ENCODE measurements around the gene ZNF292. TPM values are rescaled to one million over a fixed set of nuclear protein-coding genes. Genes with fewer than 3 reads are reported as not detected.

ZNF292 gene
- total and polyA plus RNA-seq, 5 donors from 2014 or later = 25.6 to 119 (median 33.1) TPM

- H3K27ac ChIP-seq (ENCODE audit: insufficient read depth, low read length, poor library complexity, severe bottlenecking) = no peak overlapping the region
- Mint-ChIP-seq H3K4me3 (peak overlapping the region in 1 of 4 donors; percentile 38), H3K27me3 (no peaks in the 10 kb centered on the region), H3K4me1 (peaks cover 26 to 62% (median 50%) of the 10 kb centered on the region in 4 donors), H3K36me3 (peaks cover 14% of the 10 kb centered on the region), H3K9me3 (no peaks in the 10 kb centered on the region), H3K27ac (peak overlapping the region in 2 of 3 donors; percentile 41 to 83)
- H3K9me3 ChIP-seq (ENCODE audit: control insufficient read depth in 2 of 2, low read length in 2 of 2) = no peaks in the 10 kb centered on the region
- no peak for ATAC-seq (ENCODE audit: low read depth in 2 of 2)
- no peak overlapping the region for H3K4me3 ChIP-seq (ENCODE audit: low read depth, low read length)
- H3K4me1 ChIP-seq (ENCODE audit: control insufficient read depth, insufficient read depth, low read length, poor library complexity, severe bottlenecking) = peaks cover 20% of the 10 kb centered on the region
- DNase-seq = no peak
- peaks cover 25% of the 10 kb centered on the region for H3K36me3 ChIP-seq (ENCODE audit: control insufficient read depth, insufficient read depth, low read length)
- no peaks in the 10 kb centered on the region for H3K27me3 ChIP-seq (ENCODE audit: control insufficient read depth, insufficient read depth, low read length)
Measured at GRCh38 chr6:87213364-87213763, 58.0 kb downstream of the ZNF292 start.

- H3K4me1 ChIP-seq (ENCODE audit: control insufficient read depth, insufficient read depth, low read length, poor library complexity, severe bottlenecking) = peaks cover 20% of the 10 kb centered on the region
- Mint-ChIP-seq H3K4me1 (peaks cover 17 to 51% (median 39%) of the 10 kb centered on the region in 4 donors), H3K36me3 (peaks cover 22% of the 10 kb centered on the region)
Measured at GRCh38 chr6:87214831-87215230, 59.5 kb downstream of the ZNF292 start.

GRCh38 chr6:87220997-87221396, 65.6 kb downstream of the ZNF292 start:
- Mint-ChIP-seq H3K27ac (peak overlapping the region in 2 of 3 donors; percentile 22 to 61), H3K36me3 (peaks cover 48% of the 10 kb centered on the region), H3K4me3 (no peak overlapping the region), H3K4me1 (peaks cover 5 to 31% (median 17%) of the 10 kb centered on the region in 4 donors), H3K9me3 (no peaks in the 10 kb centered on the region), H3K27me3 (no peaks in the 10 kb centered on the region)
- DNase-seq (no peak), ATAC-seq (ENCODE audit: low read depth in 2 of 2) (no peak)
- H3K36me3 ChIP-seq (ENCODE audit: control insufficient read depth, insufficient read depth, low read length) = peaks cover 76% of the 10 kb centered on the region
- H3K27me3 ChIP-seq (ENCODE audit: control insufficient read depth, insufficient read depth, low read length) = no peaks in the 10 kb centered on the region
- H3K9me3 ChIP-seq (ENCODE audit: control insufficient read depth in 2 of 2, low read length in 2 of 2) = no peaks in the 10 kb centered on the region
- no peaks in the 10 kb centered on the region for H3K4me1 ChIP-seq (ENCODE audit: control insufficient read depth, insufficient read depth, low read length, poor library complexity, severe bottlenecking)
- H3K4me3 ChIP-seq (ENCODE audit: low read depth, low read length) = no peak overlapping the region
- no peak overlapping the region for H3K27ac ChIP-seq (ENCODE audit: insufficient read depth, low read length, poor library complexity, severe bottlenecking)

More at GRCh38 chr6:87214831-87215230, 59.5 kb downstream of the ZNF292 start:
- Histone ChIP-seq H3K27me3 (ENCODE audit: control insufficient read depth, insufficient read depth, low read length) (no peaks in the 10 kb centered on the region), H3K27ac (ENCODE audit: insufficient read depth, low read length, poor library complexity, severe bottlenecking) (peak overlapping the region; percentile 3), H3K4me3 (ENCODE audit: low read depth, low read length) (no peak overlapping the region), H3K9me3 (ENCODE audit: control insufficient read depth in 2 of 2, low read length in 2 of 2) (no peaks in the 10 kb centered on the region), H3K36me3 (ENCODE audit: control insufficient read depth, insufficient read depth, low read length) (peaks cover 33% of the 10 kb centered on the region)
- Mint-ChIP-seq H3K9me3 (no peaks in the 10 kb centered on the region), H3K27me3 (no peaks in the 10 kb centered on the region), H3K27ac (peak overlapping the region in 2 of 3 donors; percentile 41 to 51), H3K4me3 (peak overlapping the region in 1 of 4 donors; percentile 37)
- ATAC-seq (ENCODE audit: low read depth in 2 of 2) (no peak), DNase-seq (no peak)

GRCh38 chr6:87222676-87223075, 67.3 kb downstream of the ZNF292 start:
- peaks cover 8 to 31% (median 18%) of the 10 kb centered on the region in 4 donors for H3K4me1 Mint-ChIP-seq
- H3K27me3 Mint-ChIP-seq = no peaks in the 10 kb centered on the region
- H3K9me3 ChIP-seq (ENCODE audit: control insufficient read depth in 2 of 2, low read length in 2 of 2) = no peaks in the 10 kb centered on the region
- no peak overlapping the region for H3K4me3 ChIP-seq (ENCODE audit: low read depth, low read length)
- peaks cover 63% of the 10 kb centered on the region for H3K36me3 ChIP-seq (ENCODE audit: control insufficient read depth, insufficient read depth, low read length)
- H3K27me3 ChIP-seq (ENCODE audit: control insufficient read depth, insufficient read depth, low read length) = no peaks in the 10 kb centered on the region
- H3K36me3 Mint-ChIP-seq = peaks cover 50% of the 10 kb centered on the region
- DNase-seq (no peak), ATAC-seq (ENCODE audit: low read depth in 2 of 2) (no peak)
- no peak overlapping the region for H3K27ac Mint-ChIP-seq
- H3K4me3 Mint-ChIP-seq = no peak overlapping the region
- H3K9me3 Mint-ChIP-seq = no peaks in the 10 kb centered on the region
- no peak overlapping the region for H3K27ac ChIP-seq (ENCODE audit: insufficient read depth, low read length, poor library complexity, severe bottlenecking)
- peaks cover 5% of the 10 kb centered on the region for H3K4me1 ChIP-seq (ENCODE audit: control insufficient read depth, insufficient read depth, low read length, poor library complexity, severe bottlenecking)

GRCh38 chr6:87224971-87225370, 69.6 kb downstream of the ZNF292 start:
- Mint-ChIP-seq H3K4me3 (no peak overlapping the region), H3K27me3 (no peaks in the 10 kb centered on the region), H3K36me3 (peaks cover 40% of the 10 kb centered on the region), H3K4me1 (peaks cover 8 to 40% (median 30%) of the 10 kb centered on the region in 4 donors), H3K27ac (no peak overlapping the region), H3K9me3 (no peaks in the 10 kb centered on the region)
- peaks cover 5% of the 10 kb centered on the region for H3K4me1 ChIP-seq (ENCODE audit: control insufficient read depth, insufficient read depth, low read length, poor library complexity, severe bottlenecking)
- no peak overlapping the region for H3K4me3 ChIP-seq (ENCODE audit: low read depth, low read length)
- peaks cover 50% of the 10 kb centered on the region for H3K36me3 ChIP-seq (ENCODE audit: control insufficient read depth, insufficient read depth, low read length)
- ATAC-seq (ENCODE audit: low read depth in 2 of 2) (no peak), DNase-seq (no peak)
- no peaks in the 10 kb centered on the region for H3K27me3 ChIP-seq (ENCODE audit: control insufficient read depth, insufficient read depth, low read length)
- no peaks in the 10 kb centered on the region for H3K9me3 ChIP-seq (ENCODE audit: control insufficient read depth in 2 of 2, low read length in 2 of 2)
- H3K27ac ChIP-seq (ENCODE audit: insufficient read depth, low read length, poor library complexity, severe bottlenecking) = no peak overlapping the region

GRCh38 chr6:87225511-87225910, 70.1 kb downstream of the ZNF292 start:
- Mint-ChIP-seq H3K9me3 (no peaks in the 10 kb centered on the region), H3K36me3 (peaks cover 41% of the 10 kb centered on the region), H3K4me1 (peaks cover 8 to 39% (median 28%) of the 10 kb centered on the region in 4 donors), H3K4me3 (no peak overlapping the region), H3K27ac (no peak overlapping the region), H3K27me3 (no peaks in the 10 kb centered on the region)
- no peaks in the 10 kb centered on the region for H3K9me3 ChIP-seq (ENCODE audit: control insufficient read depth in 2 of 2, low read length in 2 of 2)
- H3K36me3 ChIP-seq (ENCODE audit: control insufficient read depth, insufficient read depth, low read length) = peaks cover 47% of the 10 kb centered on the region
- ATAC-seq (ENCODE audit: low read depth in 2 of 2) (no peak), DNase-seq (no peak)
- H3K27me3 ChIP-seq (ENCODE audit: control insufficient read depth, insufficient read depth, low read length) = no peaks in the 10 kb centered on the region
- H3K4me3 ChIP-seq (ENCODE audit: low read depth, low read length) = no peak overlapping the region
- H3K4me1 ChIP-seq (ENCODE audit: control insufficient read depth, insufficient read depth, low read length, poor library complexity, severe bottlenecking) = peaks cover 5% of the 10 kb centered on the region
- H3K27ac ChIP-seq (ENCODE audit: insufficient read depth, low read length, poor library complexity, severe bottlenecking) = no peak overlapping the region

GRCh38 chr6:87225937-87226336, 70.6 kb downstream of the ZNF292 start:
- peaks cover 41% of the 10 kb centered on the region for H3K36me3 Mint-ChIP-seq
- H3K27ac Mint-ChIP-seq = peak overlapping the region in 1 of 3 donors; percentile 76

GRCh38 chr6:87230801-87231200, 75.4 kb downstream of the ZNF292 start:
- no peak overlapping the region for H3K4me3 ChIP-seq (ENCODE audit: low read depth, low read length)
- H3K27ac Mint-ChIP-seq = peak overlapping the region in 1 of 3 donors; percentile 87
- H3K9me3 Mint-ChIP-seq = no peaks in the 10 kb centered on the region
- no peak overlapping the region for H3K4me3 Mint-ChIP-seq
- H3K36me3 Mint-ChIP-seq = peaks cover 12% of the 10 kb centered on the region
- peak overlapping the region; percentile 0 for H3K27ac ChIP-seq (ENCODE audit: insufficient read depth, low read length, poor library complexity, severe bottlenecking)
- DNase-seq = no peak
- peaks cover 32% of the 10 kb centered on the region for H3K36me3 ChIP-seq (ENCODE audit: control insufficient read depth, insufficient read depth, low read length)
- no peaks in the 10 kb centered on the region for H3K27me3 Mint-ChIP-seq
- H3K27me3 ChIP-seq (ENCODE audit: control insufficient read depth, insufficient read depth, low read length) = no peaks in the 10 kb centered on the region
- no peak for ATAC-seq (ENCODE audit: low read depth in 2 of 2)
- peaks cover 13 to 49% (median 32%) of the 10 kb centered on the region in 4 donors for H3K4me1 Mint-ChIP-seq
- no peaks in the 10 kb centered on the region for H3K9me3 ChIP-seq (ENCODE audit: control insufficient read depth in 2 of 2, low read length in 2 of 2)
- peaks cover 8% of the 10 kb centered on the region for H3K4me1 ChIP-seq (ENCODE audit: control insufficient read depth, insufficient read depth, low read length, poor library complexity, severe bottlenecking)

More at GRCh38 chr6:87225937-87226336, 70.6 kb downstream of the ZNF292 start:
- Histone ChIP-seq H3K36me3 (ENCODE audit: control insufficient read depth, insufficient read depth, low read length) (peaks cover 44% of the 10 kb centered on the region), H3K4me1 (ENCODE audit: control insufficient read depth, insufficient read depth, low read length, poor library complexity, severe bottlenecking) (peaks cover 5% of the 10 kb centered on the region), H3K9me3 (ENCODE audit: control insufficient read depth in 2 of 2, low read length in 2 of 2) (no peaks in the 10 kb centered on the region), H3K4me3 (ENCODE audit: low read depth, low read length) (no peak overlapping the region), H3K27me3 (ENCODE audit: control insufficient read depth, insufficient read depth, low read length) (no peaks in the 10 kb centered on the region), H3K27ac (ENCODE audit: insufficient read depth, low read length, poor library complexity, severe bottlenecking) (no peak overlapping the region)
- no peak for DNase-seq
- H3K9me3 Mint-ChIP-seq = no peaks in the 10 kb centered on the region
- no peak for ATAC-seq (ENCODE audit: low read depth in 2 of 2)
- no peaks in the 10 kb centered on the region for H3K27me3 Mint-ChIP-seq
- no peak overlapping the region for H3K4me3 Mint-ChIP-seq
- peaks cover 10 to 40% (median 29%) of the 10 kb centered on the region in 4 donors for H3K4me1 Mint-ChIP-seq
